PFSK-1 (cell line): ENCODE measurements around the gene ISOC2.

Experiments used
- FOXP2 ChIP-seq: optimal IDR thresholded peaks from 2 replicates; pipeline ENCODE3; 2011; ENCODE audit warnings: borderline replicate concordance, control low read depth, inconsistent platforms; ENCODE audit not compliant: insufficient read depth; ENCODE audit errors: extremely low read length, extremely low read depth
- POLR2AphosphoS5 ChIP-seq: IDR thresholded peaks from 2 replicates; pipeline ENCODE4 v1.6.1; 2012; ENCODE audit warnings: low read depth, mild to moderate bottlenecking, control low read depth, low read length, moderate library complexity
- SIN3A ChIP-seq: IDR thresholded peaks from 2 replicates; pipeline ENCODE4 v1.6.1; 2012; ENCODE audit warnings: mild to moderate bottlenecking, low read length, moderate library complexity, borderline replicate concordance; ENCODE audit not compliant: insufficient read depth
- TAF1 ChIP-seq: IDR thresholded peaks from 2 replicates; pipeline ENCODE4 v1.6.1; 2012; ENCODE audit warnings: low read length, control low read depth, borderline replicate concordance; ENCODE audit not compliant: insufficient read depth
- TF ChIP-seq, protein P1 (sequence below), 2 experiments: IDR thresholded peaks; 2 replicates each; pipeline versions ENCODE4 v1.6.1 to v1.8.0; 2011 to 2012; ENCODE audit warnings: low read depth in 2 of 2, low read length in 2 of 2, control low read depth in 1 of 2, inconsistent platforms in 1 of 2, mild to moderate bottlenecking in 1 of 2, moderate library complexity in 1 of 2; ENCODE audit not compliant: insufficient read depth in 1 of 2

Gene ISOC2

DNA sequence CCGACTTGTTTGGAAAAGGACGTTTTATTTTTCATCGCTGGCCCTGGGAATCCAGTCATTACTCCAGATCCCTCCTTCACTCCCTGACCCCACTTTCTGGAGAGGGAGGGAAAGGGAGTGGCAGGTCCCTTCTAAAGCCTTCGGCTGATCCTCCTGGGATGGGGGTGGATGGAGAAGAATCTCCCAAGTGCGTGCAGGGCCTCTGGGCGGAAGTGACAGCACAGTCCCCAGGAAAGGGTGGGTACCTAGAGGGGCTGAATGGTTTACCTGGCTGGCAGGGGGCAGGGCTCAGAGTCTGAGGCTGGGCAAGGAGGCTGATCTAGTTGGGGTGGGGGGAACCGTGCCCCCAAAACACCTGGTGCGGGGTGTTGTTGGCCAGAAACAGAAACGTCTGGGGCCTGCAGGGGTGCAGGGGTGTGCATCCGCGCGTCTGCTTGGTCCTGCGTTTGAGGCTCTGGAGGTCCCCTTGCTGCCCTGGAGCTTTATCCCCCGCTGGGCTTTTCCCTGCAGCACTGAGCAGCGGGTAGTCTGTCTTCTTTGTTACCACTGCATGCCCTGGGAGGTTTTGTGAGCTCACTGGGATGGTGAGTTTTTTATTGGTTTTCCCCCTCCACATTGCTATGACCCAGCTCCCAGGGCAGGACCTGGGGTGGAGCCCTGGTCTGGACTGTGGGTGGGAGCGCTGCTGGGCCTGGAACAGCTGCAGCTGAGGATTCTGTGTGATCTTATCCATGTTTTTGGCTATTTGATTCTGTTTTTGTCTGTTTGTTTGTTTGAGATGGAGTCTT lies 12.0 kb upstream of the ISOC2 start:
- TF ChIP-seq SIN3A, result no peak
- no peak for TF ChIP-seq POLR2AphosphoS5

DNA sequence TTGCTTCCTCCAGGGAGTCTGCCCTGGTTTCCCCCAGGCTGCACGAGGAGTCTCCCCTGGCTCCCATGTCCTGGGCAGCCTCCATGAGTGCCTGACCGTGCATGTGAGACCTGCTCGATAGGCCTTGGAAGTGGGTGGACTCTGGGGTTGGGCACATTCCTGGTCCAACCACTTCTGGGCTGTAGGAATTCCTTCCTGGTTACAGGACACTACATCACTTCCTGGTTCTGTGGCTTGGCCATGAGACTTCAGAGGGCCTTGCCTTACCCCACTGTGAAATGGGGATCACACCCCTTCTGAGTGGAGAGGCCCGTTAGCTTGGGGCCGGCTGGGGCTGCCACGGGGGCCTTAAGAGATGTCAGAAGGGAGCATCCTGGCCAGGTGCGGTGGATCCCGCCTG lies 11.0 kb upstream of the ISOC2 start:
- no peak for TF ChIP-seq SIN3A
- TF ChIP-seq, protein P1, sequence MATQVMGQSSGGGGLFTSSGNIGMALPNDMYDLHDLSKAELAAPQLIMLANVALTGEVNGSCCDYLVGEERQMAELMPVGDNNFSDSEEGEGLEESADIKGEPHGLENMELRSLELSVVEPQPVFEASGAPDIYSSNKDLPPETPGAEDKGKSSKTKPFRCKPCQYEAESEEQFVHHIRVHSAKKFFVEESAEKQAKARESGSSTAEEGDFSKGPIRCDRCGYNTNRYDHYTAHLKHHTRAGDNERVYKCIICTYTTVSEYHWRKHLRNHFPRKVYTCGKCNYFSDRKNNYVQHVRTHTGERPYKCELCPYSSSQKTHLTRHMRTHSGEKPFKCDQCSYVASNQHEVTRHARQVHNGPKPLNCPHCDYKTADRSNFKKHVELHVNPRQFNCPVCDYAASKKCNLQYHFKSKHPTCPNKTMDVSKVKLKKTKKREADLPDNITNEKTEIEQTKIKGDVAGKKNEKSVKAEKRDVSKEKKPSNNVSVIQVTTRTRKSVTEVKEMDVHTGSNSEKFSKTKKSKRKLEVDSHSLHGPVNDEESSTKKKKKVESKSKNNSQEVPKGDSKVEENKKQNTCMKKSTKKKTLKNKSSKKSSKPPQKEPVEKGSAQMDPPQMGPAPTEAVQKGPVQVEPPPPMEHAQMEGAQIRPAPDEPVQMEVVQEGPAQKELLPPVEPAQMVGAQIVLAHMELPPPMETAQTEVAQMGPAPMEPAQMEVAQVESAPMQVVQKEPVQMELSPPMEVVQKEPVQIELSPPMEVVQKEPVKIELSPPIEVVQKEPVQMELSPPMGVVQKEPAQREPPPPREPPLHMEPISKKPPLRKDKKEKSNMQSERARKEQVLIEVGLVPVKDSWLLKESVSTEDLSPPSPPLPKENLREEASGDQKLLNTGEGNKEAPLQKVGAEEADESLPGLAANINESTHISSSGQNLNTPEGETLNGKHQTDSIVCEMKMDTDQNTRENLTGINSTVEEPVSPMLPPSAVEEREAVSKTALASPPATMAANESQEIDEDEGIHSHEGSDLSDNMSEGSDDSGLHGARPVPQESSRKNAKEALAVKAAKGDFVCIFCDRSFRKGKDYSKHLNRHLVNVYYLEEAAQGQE (IDR thresholded peaks at IDR 0.05; ENCODE audit: insufficient read depth in 1 of 2, low read depth in 2 of 2, low read length in 2 of 2), result no peak
- no peak for TF ChIP-seq TAF1
- TF ChIP-seq FOXP2, result no peak
- no peak for TF ChIP-seq POLR2AphosphoS5

DNA sequence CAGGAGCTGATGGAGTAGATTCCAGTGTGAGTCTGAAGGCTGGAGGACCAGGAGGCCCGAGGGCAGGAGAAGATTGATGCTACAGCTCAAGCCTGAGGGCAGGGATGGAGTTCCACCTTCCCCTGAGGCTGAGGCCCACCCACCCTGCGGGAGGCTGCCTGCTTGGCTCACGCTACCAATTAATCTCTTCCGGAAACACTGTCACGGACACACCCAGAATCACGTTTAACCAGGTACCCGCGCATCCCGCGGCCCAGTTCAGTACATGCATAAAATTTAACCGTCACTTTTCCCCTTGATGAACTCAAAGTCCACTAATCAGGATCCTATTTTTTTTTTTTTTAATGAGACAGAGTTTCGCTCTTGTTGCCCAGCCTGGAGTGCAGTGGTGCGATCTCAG lies 9.8 kb upstream of the ISOC2 start:
- no peak for TF ChIP-seq TAF1
- TF ChIP-seq POLR2AphosphoS5, result no peak
- TF ChIP-seq, protein P1 (IDR thresholded peaks at IDR 0.05; ENCODE audit: insufficient read depth in 1 of 2, low read depth in 2 of 2, low read length in 2 of 2), result no peak
- TF ChIP-seq SIN3A, result no peak
- TF ChIP-seq FOXP2, result no peak

DNA sequence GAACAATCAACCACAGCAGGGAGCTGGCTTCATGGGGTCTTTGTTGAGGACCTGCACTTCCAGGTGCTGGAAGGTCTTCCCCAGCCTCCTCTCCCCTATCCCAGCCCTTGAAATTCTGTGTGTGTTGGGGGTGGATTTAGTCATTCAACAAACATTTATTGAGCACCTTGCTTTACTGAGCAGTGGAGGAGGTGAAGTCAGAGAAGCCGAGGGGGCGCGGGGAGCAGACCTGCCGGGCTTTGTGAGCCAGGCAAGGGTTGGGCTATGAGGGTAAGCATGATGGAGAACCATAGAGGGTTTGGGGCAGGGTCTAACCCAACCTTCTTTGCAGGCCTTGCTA lies 6.6 kb upstream of the ISOC2 start:
- TF ChIP-seq FOXP2, result no peak
- TF ChIP-seq, protein P1 (IDR thresholded peaks at IDR 0.05; ENCODE audit: insufficient read depth in 1 of 2, low read depth in 2 of 2, low read length in 2 of 2), result no peak
- no peak for TF ChIP-seq TAF1
- no peak for TF ChIP-seq SIN3A
- no peak for TF ChIP-seq POLR2AphosphoS5

DNA sequence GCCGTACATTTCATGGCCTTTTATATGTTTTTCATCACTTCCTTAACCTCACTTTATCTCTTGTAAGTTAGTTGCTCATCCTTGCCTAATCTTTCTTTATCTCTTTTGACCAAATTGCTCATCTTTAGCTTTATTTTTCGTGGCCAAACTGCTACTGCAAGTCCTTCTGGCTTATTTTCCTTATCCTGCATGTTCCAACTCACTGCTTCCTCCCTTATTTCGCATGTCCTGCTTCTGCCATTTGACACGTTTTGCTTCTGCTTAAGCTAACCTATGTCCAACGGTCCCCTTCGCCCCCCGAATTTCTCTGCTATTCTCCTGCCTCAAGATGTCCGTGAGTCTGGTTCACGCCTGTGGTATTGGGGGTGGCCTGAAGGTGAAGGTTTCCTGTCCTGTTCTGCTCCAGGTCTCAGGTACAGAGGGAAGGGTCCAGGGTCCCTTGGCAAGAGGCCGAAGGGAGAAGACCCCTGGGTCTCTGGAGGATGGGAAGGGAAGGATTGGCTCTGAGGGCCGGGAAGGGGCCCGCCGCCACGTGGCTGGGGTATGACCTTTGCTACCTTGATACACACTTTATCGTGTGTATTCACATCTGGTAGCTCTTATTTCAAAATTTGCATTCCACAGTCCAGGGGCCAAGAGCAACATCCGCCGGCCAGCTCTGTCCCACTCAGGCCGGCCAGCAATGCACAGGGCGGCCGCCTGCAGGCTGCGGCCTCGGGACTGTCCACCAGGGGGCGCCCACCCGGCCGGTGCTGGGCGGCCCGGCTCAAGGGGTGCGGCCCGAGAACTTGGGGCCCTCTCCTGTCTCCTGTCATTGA lies 6.0 kb upstream of the ISOC2 start:
- TF ChIP-seq FOXP2, result peak; percentile 58
- TF ChIP-seq, protein P1 (IDR thresholded peaks at IDR 0.05; ENCODE audit: insufficient read depth in 1 of 2, low read depth in 2 of 2, low read length in 2 of 2), result no peak
